GM21526 (cell line): ENCODE measurements around the gene POFUT2.
"Not testable (repeated sequence)": the region's sequence is repeated elsewhere in the genome, so short reads cannot be mapped to it uniquely, and the experiment has no call there.

Experiments used
- ATAC-seq: cut with Tn5 transposase; IDR thresholded peaks from one replicate; pipeline ENCODE4 v1.9.1; 2021; ENCODE audit warnings: moderate library complexity; ENCODE audit not compliant: unreplicated experiment, low FRiP score

The POFUT2 gene

DNA sequence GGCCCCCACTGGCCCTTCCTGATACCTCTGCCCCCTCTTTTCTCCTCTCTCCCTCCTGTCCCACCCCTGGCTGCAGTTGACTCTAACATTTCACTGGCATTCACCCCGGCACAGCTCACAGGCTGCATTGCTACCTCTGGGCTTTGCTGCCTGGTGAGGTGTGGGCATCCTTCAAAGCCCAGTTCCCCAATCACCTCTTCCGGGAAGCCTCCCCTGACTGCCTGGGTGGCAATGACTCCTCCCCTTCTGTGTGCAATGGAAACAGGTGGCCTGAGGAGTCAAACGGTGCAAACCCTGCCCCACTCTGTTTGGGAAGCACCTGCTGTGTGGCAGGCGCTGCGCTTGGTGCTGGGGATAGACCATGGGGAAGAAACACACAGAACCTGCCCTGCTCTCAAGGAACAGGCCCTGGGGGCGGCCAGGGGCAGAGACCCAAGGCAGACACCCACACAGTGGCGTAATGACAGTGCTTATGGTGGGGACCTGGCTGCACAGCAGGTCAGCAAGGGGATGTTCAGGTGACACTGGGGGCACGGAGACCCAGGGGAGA is 39.3 kb upstream of the POFUT2 start:
- no peak for ATAC-seq

DNA sequence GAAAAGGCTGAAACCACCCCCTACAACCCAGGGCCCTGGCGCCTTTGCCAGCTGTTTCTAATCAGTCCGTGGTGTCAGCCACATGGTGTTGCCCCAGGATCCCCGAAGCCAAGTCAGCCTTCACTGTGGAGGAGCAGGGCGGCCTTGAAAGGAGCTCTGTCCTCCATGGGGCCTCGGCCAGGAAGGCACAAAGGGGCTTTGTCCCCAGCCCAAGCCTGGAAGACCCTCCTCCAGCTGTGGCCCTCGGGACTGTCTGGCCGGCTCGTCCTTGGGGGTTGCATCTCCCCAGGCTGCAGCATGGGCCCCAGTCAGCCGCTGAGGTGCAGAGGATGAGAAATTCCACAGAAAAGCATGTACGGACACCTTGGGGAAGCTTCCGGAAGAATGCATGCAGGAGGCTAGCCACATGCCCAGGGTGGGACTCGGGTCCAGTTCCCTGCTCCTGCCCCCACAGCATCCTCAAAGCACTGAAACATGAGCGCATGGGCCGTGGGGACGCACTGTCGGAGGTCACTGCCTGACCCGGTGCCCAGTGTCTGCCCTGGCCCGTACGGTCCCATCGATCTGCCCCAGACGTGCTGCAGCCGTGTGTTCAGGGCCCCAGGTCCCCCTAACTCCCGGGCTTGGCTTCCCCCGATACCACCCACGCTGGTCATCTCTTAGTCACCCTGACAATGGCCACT is 38.6 kb upstream of the POFUT2 start:
- no peak for ATAC-seq

DNA sequence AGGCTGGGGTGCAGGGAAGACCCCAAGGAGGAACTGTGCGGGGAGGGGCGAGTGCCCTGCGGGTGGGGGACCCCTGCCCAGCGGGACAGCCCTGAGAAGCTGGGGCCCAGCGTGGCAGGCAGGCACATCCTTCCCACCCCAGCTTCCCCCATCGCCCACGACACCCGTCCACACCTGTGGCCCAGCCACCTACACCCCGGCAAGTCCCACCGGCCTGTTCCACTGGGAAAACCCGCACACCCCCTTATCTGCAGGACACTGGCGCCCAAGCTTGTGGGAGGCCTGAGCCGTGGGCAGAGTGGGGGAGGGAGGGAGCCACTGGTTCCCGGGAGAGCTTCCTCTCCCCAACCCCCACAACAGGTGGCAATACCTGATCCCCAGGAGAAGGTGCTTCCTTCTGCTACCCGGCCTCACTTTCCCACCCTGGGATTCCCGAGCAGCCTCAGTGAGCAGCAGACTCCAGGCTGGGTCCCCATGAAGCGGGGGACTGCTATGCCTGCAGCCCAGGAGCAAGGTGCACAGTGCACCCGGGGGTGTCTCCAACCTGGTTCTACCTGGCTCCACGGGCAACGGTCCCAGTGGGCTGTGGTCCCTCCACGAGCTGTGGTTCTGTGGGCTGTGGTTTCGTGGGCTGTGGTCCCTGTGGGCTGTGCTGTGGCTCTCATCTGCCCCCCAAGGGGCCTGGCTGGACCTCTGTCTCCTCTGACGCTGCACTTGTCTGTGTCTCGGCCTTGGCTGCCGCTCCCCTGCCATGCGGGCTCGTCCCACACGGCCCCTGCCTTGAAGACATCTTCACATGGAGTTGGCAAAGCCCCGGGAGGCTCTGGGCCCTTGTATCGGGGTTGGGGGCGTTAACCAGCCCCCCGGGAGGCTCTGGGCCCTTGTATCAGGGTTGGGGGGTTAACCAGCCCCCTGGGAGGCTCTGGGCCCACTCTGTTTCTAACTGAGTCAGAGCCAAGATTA is 37.8 kb upstream of the POFUT2 start:
- ATAC-seq, result no peak

DNA sequence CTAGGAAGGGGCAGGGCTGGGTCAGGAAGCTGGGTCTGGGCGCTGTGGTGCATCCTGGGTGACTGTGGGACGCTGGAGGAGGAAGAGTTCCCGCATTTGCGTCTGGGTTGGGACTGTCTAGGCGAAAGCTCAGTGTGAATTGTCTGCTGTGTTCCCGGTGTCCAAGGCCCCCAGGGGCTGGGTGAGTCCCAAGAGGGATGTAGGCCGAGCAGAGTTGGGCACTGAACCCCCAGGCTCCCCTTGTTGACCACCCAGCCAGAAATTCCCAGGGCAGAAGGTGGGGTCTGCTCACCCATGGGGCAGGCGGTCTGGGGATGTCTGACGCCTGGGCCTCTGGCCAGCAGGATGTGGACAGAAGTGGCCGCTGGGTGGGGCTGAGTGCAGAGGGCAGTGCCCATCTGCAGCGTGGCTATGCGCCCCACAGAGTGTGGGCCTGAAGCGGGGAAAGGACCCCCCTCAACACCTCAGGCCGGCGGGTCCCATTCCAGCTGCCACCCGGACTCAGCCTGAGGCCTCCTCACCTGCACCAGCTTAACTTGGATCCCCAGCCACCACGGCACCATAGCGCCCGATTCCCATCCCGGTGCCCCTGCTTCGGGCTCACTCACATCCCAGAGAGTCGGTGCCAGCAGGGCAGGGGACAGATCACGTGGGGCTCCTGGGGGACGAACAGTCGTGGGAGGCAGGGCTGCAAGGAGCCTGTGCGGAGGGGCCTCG is 37.0 kb upstream of the POFUT2 start:
- no peak for ATAC-seq

DNA sequence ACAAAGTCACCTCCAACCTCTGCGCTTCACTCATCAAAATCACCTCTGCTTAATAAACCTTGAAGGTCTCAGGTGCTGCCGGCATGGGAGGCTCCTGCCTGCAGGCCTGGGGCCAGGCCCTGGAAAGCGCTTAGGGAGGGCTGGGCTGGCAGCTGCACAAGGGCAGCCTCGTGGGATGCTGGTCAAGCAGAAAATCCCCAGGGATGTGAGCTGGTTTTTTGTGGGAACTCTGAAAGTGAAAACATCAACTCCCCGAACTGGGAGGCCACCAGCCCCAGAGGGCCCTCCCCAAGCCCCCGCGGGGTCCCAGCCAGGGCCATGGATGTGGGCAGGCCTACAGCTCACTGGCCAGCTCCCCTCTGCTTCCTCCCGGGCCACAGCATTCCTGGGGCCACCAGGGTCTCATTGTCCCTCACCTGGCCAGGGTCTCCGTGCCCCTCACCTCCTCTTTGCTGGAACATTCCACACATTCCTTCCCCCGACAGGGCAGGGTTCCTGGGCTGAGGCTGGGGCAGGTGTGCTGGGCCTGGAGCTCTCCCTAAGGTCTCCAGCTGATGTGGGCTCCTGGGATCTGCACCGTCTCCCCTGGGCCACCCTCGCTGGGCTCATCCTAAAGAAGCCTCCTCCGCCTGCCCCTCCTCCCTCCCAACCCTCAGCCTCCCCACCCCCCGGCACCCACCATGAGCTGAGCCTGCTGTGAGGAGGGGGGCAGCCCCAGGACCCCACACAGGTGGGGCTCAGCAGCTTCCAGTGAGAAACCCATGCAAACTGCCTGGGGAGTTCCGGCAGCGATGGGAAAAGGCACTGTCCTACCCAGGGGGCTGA is 36.0 kb upstream of the POFUT2 start:
- ATAC-seq, result no peak

DNA sequence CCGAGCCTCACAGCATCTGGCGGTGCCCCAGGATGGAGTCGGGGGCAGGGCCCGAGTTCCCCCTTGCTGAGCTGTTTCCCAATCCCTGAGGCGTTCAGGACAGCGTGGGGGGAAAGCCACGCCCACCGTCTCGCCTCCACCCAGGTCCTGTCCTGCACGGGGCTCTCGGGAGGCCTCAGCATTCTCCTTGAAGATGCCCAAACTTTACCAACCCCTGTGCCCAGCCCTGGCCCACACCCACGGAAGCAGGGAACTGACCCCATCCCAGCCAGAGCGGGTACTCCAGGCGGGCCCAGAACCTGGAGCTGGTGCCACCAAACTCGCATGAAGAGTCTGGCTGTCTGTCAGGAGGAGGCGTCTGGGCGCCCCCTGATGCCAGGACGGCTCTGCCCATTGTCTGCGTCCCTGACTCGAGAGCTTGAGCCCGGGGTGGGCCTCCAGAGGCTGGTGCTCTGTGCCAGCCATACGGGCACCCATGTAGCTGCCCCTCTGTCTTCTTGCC is 35.3 kb upstream of the POFUT2 start:
- no peak for ATAC-seq

DNA sequence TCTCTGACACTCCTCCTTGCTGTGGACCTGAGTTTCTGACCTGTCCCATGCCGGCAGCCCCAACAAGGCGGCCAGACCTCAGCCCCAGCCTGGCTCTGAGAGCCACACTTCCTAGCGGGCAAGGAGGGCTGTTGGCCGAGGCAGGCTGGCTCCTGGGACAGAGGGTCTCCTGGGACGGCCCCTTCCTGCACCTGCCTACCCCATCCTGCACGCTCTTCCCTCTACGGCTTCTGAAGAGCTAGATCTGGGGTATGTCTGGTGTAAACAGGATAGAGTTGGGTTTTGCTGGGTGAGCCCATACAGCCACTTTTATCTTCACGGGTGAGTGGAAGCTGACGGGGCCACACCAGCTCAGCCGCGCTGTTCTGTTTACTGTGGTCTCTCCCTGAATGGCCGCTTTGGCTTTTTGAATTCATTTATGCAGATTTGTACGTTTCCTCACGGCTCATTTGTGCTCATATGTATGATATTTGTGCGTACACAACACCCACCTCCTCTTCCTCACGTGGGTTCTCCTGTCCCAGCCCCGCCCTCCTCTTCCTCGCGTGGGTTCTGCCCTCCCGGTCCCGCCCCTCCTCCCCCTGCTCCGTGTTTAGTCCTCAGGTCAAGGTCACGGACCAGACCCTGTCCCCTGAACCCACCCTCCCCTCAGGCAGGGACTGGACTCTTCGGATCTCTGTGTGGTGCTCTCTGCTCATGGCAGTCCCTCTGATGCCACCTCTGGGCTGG is 34.7 kb upstream of the POFUT2 start:
- no peak for ATAC-seq

DNA sequence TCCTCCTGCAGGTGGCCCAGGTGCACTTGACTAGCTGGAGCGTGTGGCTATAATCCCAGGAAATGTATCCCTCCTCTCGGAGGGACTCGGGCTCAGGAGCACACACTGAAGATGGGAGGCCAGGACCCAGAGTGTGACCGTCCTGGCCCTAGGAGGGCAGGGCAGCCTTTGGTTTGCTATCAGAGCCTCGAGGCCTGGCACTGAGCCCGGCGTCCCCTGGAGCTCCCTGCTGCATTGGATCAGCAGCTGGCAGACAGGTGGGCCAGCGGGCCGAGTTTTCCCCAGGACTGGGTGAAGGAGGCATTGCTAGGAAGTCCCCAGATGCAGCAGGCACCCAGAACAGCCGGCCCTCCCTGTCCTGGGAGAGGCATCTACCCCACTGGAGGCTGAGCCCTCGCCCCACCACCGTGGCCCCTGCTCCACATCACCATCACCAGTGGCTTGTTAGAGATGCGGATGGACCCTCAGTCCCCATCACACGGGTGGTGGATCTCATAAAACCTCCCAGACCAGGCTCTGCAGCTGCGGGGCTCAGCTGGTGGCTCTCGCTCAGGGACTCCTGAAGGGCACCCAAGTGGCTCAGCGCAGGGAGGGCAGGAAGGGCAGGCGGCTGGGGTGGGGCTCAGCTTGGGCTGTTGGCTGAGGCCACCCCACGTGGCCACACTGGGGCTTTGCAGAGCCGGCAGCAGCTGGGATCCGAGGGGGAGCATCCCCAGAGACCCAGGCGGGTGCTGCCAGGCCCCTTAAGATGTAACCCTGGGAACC is 32.7 kb upstream of the POFUT2 start:
- no peak for ATAC-seq

DNA sequence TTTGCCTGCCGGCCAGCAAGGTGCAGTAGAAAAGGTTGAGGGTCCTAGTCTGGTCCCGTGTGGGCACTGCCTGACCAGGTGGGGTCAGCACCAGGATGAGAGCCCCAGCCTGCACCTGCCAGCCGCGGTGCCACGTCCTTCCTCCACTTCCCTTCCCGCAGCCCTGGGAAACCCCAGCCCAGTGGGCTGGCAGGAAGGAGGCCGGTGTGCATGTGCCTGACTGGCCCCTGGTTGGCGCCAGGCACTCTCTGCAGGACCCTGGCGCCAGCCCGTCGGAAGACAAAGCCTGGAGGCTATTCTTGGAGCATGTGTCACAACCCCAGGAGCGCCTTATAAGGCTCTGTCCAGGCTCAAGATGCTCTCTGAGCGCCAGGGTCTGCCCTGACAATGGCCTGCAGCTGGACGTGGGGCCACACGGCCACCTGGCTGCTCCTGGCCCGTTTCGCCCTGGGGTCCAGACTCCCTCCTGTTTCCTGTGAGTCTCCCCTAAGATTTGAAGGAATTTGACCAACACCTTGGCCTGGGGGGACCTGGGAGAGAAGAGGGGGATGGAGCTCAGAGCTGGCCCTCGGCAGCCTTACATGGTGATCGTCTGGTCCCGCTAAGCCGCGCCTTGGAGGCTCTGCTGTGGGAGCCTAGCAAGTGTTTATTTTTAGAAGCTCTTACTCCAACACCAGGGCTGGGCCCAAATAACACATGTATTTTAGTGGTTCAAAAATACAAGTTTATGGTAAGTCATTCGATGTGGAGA is 31.9 kb upstream of the POFUT2 start:
- no peak for ATAC-seq

DNA sequence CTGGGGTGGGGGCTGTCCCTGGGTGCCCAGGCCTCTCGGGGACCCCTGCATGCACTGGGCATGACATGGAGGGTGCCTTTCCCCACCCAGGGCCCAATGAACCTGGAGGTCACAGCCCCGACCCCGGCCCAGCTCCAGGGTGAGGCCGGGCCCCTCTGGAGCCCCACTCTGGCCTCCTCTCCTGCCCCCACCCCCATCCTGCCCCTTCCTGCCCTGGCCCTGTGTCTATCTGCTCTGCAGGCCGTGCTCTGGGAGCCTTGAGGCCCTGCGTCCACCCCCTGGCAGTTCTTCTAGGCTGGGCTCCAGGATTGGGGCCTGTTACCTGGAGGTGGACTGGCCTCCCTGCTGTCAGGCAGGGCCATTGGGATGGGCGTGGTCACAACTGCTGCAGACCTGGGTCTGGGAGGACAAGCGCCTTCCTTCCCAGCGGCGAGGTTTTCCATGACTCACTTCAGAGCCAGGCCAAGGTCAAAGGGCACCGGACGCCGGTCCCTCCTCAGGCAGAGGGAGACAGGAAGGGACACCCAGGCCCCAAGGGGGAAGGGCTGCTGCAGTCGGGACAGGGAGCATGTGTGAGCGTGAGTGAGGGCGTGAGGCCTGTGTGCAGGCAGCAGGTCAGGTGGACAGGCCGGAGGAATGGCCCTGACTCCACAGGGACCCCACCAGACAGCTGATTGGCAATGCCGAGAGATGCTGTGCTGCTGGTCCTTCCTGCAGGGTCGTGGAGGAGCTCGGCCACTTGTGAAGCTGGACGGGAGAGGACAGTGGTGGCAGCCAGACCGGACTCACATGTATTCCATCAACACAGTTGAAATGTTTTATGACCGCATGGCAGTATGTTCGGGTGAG is 31.1 kb upstream of the POFUT2 start:
- ATAC-seq, result no peak

DNA sequence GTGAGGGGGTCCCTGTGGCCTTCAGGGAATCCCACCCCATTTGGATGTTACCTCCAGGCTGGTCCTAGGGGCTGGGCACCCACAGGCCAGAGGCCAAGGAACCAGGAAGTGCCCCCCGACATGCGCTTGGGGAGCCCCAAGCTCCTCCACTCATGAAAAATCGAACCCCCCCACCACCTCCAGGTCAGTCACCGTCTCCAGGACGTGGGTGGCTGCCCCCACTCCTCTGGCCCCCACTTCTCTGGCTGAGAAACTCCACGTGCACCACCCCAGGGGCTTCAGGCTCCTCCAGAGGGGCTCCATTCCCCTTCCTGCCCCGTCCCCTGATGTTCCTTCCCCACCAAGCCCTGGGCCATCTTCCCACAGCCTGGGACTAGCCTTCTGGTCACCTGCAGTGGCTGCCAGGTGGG is 30.5 kb upstream of the POFUT2 start:
- ATAC-seq, result no peak

DNA sequence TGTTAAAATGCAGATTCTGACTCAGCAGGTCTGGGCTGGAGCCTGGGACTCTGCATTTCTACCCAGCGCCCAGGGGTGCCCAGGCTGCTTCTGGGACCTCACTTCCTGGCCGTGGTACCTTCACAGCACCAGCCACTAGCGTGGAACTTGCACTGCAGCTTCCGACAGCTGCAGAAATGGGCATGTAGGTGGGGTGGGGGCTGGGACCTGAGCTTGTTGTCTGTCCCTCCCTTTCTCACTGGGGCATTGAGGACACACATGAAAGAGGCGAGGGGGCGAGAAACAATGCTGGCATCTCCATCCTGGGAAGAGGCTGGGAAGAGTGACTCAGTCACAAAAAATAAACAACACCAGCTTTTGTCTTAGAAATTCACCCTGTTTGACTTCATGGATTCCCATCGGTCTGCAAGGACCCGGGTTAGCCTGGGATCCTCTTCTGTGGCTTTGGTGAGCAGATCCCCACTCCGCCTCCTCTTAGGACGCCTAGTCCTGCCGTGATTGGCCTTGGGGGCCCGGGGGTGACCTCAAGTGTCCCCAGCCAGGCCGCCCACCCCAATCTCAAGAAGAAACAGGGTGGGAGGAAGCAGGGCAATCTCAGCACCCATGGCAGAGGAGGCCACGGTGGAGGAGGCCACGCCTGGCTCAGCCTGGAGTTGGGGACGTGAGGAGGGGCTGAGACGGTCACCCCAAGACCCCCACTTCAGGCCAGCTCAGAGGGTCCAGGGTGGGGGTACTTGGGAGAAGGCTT is 29.9 kb upstream of the POFUT2 start:
- no peak for ATAC-seq

DNA sequence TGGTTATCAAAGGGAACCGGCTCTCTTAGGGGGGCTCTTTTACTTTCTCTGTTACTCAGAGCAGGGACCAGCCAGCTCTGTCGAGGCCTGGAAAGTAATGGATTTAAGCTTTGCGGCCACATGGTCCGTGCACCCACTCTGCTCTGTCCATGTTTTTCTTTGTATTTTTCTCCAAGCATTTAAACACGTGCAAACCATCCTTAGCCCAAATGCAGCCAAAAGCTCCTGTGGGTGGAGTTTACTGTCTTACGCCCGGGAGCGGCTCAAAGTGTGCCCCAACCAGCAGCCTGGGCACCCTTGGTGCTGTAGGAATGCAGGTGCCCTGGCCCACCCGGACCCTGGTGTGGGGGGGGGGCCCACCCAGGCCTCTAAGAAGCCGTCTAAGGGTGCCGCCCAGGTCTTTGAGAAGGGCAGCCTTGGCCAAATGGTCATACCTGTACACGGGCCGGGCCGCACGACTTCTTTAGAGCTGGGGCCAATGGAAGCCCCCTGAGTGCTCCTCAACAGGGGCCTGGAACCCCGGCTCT is 29.2 kb upstream of the POFUT2 start:
- no peak for ATAC-seq

DNA sequence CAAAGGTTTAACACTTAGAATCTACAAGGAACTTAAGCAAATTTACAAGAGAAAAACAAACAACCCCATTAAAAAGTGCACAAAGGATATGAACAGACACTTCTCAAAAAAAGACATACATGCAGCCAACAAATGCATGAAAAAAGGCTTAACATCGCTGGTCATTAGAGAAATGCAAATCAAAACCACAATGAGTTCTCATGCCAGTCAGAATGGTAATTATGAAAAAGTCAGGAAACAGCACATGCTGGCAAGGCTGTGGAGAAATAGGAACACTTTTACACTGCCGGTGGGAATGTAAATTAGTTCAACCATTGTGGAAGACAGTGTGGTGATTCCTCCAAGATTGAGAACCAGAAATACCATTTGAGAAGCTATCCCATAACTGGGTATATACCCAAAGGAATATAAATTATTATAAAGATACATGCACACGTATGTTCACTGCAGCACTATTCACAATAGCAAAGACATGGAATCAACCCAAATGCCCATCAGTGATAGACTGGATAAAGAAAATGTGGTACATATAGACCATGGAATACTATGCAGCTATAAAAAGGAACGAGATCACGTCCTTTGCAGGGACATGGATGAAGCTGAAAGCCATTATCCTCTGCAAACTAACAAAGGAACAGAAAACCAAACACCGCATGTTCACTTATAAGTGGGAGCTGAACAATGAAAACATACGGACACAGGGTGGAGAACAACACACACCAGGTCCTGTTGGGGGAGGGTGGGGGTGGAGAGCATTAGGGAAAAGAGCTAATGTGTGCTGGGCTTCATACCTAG is 28.2 kb upstream of the POFUT2 start:
- ATAC-seq, result not testable (repeated sequence)

DNA sequence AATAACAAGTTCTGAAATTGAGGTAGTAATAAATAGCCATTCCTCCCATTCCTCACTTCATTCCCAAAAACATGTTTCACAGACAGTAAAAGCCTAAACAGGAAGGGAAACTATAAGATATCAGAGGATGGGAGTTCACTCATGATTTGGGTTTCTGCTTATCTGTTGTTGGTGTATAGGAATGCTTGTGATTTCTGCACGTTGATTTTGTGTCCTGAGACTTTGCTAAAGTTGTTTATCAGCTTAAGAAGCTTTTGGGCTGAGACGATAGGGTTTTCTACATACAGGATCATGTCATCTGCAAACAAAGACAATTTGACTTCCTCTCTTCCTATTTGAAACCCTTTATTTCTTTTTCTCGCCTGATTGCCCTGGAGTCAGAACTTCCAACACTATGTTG is 26.0 kb upstream of the POFUT2 start:
- ATAC-seq, result no peak
